Measurements from ENCODE around the gene PALLD.

Gene PALLD

DNA sequence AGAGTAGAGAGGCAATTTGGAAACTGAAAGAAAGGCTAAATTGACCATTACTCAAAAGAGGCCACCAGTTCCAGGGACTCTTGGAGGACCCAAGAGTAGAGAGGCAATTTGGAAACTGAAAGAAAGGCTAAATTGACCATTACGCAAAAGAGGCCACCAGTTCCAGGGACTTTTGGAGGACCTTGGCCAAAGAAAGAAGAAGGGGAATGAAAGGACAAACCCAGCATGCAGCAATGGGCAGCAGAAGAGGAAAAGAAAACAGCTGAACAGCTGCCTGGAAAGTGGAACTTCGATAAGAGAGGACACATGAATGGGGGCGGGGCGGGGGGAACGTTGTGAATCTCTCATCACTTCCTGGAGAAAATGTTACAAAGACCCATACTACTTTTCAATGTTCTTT is 80.8 kb downstream of the PALLD start:
- Histone ChIP-seq H3K27me3 (ENCODE audit: control insufficient read depth, insufficient read depth, low read length) (no peaks in the 10 kb centered on the region), H3K9ac (ENCODE audit: low read depth, low read length) (no peak overlapping the region), H3K36me3 (ENCODE audit: control insufficient read depth, insufficient read depth, low read length) (no peaks in the 10 kb centered on the region), H3K9me3 (ENCODE audit: control insufficient read depth, insufficient read depth, low read length) (no peaks in the 10 kb centered on the region), H3K4me1 (ENCODE audit: control insufficient read depth, insufficient read depth, low read length) (no peaks in the 10 kb centered on the region), H3K27ac (ENCODE audit: low read depth, low read length) (no peak overlapping the region), H3K4me3 (ENCODE audit: low read depth, low read length) (no peak overlapping the region)

DNA sequence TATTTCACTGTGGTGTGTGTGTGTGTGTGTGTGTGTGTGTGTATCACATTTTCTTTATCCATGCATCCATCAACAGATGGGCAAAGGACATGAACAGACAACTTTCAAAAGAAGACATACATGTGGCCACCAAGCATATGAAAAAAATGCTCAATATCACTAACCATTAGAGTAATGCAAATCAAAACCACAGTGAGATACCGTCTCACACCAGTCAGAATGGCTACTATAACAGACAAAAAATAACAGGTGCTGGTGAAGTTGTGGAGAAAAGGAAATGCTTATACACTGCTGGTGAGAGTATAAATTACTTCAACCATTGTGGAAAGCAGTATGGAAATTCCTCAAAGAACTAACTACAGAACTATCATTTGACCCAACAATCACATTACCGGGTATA is 83.4 kb downstream of the PALLD start:
- Histone ChIP-seq H3K36me3 (ENCODE audit: control insufficient read depth, insufficient read depth, low read length) (no peaks in the 10 kb centered on the region), H3K4me1 (ENCODE audit: control insufficient read depth, insufficient read depth, low read length) (no peaks in the 10 kb centered on the region), H3K27me3 (ENCODE audit: control insufficient read depth, insufficient read depth, low read length) (no peaks in the 10 kb centered on the region), H3K9ac (ENCODE audit: low read depth, low read length) (no peak overlapping the region), H3K9me3 (ENCODE audit: control insufficient read depth, insufficient read depth, low read length) (no peaks in the 10 kb centered on the region), H3K27ac (ENCODE audit: low read depth, low read length) (no peak overlapping the region), H3K4me3 (ENCODE audit: low read depth, low read length) (no peak overlapping the region)

- no peaks in the 10 kb centered on the region for H3K36me3 ChIP-seq (ENCODE audit: control insufficient read depth, insufficient read depth, low read length)
- no peaks in the 10 kb centered on the region for H3K27me3 ChIP-seq (ENCODE audit: control insufficient read depth, insufficient read depth, low read length)
- no peaks in the 10 kb centered on the region for H3K9me3 ChIP-seq (ENCODE audit: control insufficient read depth, insufficient read depth, low read length)
- no peak overlapping the region for H3K9ac ChIP-seq (ENCODE audit: low read depth, low read length)
- H3K27ac ChIP-seq (ENCODE audit: low read depth, low read length) = no peak overlapping the region
- no peak overlapping the region for H3K4me3 ChIP-seq (ENCODE audit: low read depth, low read length)
- no peaks in the 10 kb centered on the region; the same call in 1 of the 2 replicates for H3K4me1 ChIP-seq (ENCODE audit: control insufficient read depth, insufficient read depth, low read length)
These were observed 87.5 kb downstream of the PALLD start for GRCh38 chr4:168584321-168584771.

DNA sequence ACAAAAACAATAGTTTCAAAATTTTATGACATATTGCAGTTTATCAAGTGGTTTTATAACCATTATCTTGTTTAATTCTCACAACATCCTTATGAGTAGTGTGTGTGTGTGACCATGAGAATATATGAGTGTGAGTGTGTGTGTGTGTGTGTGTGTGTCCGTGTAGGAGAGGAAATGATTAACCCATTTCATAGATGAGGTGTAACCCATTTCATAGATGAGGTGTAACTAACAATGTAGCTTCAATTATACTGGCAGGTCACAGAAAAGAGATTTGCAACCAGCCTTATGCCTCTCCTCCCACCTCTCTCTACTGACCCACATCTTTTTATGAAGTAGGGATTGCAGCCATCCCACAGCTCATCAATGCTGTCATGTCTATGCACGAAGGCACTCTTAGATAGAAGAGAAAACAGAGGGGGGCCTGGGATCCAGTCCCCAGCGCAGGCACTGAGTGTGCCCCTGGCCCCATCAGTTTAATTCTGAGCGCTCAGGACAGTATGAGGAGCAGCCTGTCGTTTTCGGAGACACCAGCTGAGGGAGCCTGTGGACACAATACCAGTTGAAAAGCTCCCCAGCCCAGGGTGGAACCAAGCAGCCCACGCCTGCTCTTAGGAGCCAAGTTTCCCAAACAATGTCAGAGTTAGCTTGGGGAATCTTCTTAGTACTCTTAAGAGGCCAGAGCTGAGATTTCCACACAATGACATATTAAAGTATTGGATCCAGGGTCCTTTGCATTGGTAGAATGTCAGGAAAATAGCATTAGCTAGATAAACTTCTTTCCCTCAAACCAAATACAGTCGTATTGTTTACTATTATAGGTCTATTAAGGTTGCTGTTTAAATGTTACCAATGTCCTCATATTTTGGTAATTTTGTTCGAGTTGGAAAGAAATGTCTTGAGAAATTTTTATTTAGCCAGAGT is 88.6 kb downstream of the PALLD start:
- no peaks in the 10 kb centered on the region; the same call in 1 of the 2 replicates for H3K4me1 ChIP-seq (ENCODE audit: control insufficient read depth, insufficient read depth, low read length)
- no peaks in the 10 kb centered on the region for H3K9me3 ChIP-seq (ENCODE audit: control insufficient read depth, insufficient read depth, low read length)
- no peaks in the 10 kb centered on the region for H3K36me3 ChIP-seq (ENCODE audit: control insufficient read depth, insufficient read depth, low read length)
- H3K27ac ChIP-seq (ENCODE audit: low read depth, low read length) = no peak overlapping the region
- no peak overlapping the region for H3K9ac ChIP-seq (ENCODE audit: low read depth, low read length)
- H3K27me3 ChIP-seq (ENCODE audit: control insufficient read depth, insufficient read depth, low read length) = no peaks in the 10 kb centered on the region
- no peak overlapping the region for H3K4me3 ChIP-seq (ENCODE audit: low read depth, low read length)

DNA sequence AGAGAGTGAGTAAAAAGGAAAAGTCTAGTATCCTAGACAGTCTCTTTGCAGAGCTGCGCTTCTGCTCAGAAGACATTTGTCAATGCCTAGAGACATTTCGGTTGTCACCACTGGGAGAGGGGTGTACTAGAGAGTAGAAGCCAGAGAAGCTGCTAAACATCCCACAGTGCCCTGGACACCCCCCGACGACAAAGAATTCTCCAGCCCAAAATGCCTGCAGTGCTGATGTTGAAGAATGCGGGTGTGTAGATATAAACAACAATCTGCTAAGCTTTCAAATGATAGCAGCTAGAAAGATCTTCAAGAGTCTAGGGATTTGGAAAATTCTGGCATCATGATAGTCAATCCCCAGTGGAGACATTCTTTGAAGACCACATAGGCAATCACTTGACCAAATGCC is 90.1 kb downstream of the PALLD start:
- Histone ChIP-seq H3K9me3 (ENCODE audit: control insufficient read depth, insufficient read depth, low read length) (no peaks in the 10 kb centered on the region), H3K36me3 (ENCODE audit: control insufficient read depth, insufficient read depth, low read length) (no peaks in the 10 kb centered on the region), H3K27me3 (ENCODE audit: control insufficient read depth, insufficient read depth, low read length) (no peaks in the 10 kb centered on the region), H3K27ac (ENCODE audit: low read depth, low read length) (no peak overlapping the region), H3K9ac (ENCODE audit: low read depth, low read length) (no peak overlapping the region), H3K4me3 (ENCODE audit: low read depth, low read length) (no peak overlapping the region), H3K4me1 (ENCODE audit: control insufficient read depth, insufficient read depth, low read length) (no peaks in the 10 kb centered on the region; the same call in 1 of the 2 replicates)

GRCh38 chr4:168587411-168588125 is 90.7 kb downstream of the PALLD start:
- H3K36me3 ChIP-seq (ENCODE audit: control insufficient read depth, insufficient read depth, low read length) = no peaks in the 10 kb centered on the region
- no peak overlapping the region for H3K27ac ChIP-seq (ENCODE audit: low read depth, low read length)
- no peak overlapping the region for H3K9ac ChIP-seq (ENCODE audit: low read depth, low read length)
- H3K4me3 ChIP-seq (ENCODE audit: low read depth, low read length) = no peak overlapping the region
- H3K9me3 ChIP-seq (ENCODE audit: control insufficient read depth, insufficient read depth, low read length) = no peaks in the 10 kb centered on the region
- H3K27me3 ChIP-seq (ENCODE audit: control insufficient read depth, insufficient read depth, low read length) = no peaks in the 10 kb centered on the region
- H3K4me1 ChIP-seq (ENCODE audit: control insufficient read depth, insufficient read depth, low read length) = no peaks in the 10 kb centered on the region; the same call in 1 of the 2 replicates

DNA sequence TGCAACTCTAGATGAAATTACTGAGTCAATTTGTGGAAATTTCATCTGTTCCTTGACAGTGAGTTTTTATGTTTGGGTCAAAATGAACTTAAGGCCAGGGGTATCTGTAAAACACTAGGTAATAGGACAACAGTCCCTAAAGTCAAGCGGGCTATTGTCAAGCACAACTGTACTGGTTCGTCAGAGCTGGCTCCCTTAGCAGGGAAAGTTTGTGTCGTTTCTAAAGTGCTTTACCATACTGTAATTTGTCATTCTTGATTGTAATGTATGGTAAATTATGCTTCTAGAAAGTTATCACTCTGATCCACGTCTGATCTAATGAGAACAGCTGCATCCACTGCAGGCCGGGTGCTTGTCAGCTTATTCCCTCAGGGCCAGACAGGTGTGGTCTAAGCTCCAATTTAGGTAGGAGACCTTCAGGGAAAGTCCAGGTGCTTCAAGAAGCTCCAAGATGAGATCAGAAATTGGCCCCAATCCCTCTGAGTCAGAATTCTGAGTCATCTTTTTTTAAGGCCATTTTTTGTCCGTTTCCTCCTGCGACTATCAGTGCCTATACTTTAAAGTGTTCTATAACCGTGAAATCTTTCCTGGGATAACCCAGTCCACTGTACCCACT is 92.2 kb downstream of the PALLD start:
- Histone ChIP-seq H3K27me3 (ENCODE audit: control insufficient read depth, insufficient read depth, low read length) (no peaks in the 10 kb centered on the region), H3K4me3 (ENCODE audit: low read depth, low read length) (no peak overlapping the region), H3K9ac (ENCODE audit: low read depth, low read length) (no peak overlapping the region), H3K36me3 (ENCODE audit: control insufficient read depth, insufficient read depth, low read length) (no peaks in the 10 kb centered on the region), H3K27ac (ENCODE audit: low read depth, low read length) (no peak overlapping the region), H3K9me3 (ENCODE audit: control insufficient read depth, insufficient read depth, low read length) (no peaks in the 10 kb centered on the region), H3K4me1 (ENCODE audit: control insufficient read depth, insufficient read depth, low read length) (no peaks in the 10 kb centered on the region; the same call in 1 of the 2 replicates)

GRCh38 chr4:168592676-168593075 is 95.8 kb downstream of the PALLD start:
- no peak overlapping the region for H3K4me3 ChIP-seq (ENCODE audit: low read depth, low read length)
- no peak overlapping the region for H3K9ac ChIP-seq (ENCODE audit: low read depth, low read length)
- no peaks in the 10 kb centered on the region for H3K36me3 ChIP-seq (ENCODE audit: control insufficient read depth, insufficient read depth, low read length)
- H3K4me1 ChIP-seq (ENCODE audit: control insufficient read depth, insufficient read depth, low read length) = no peaks in the 10 kb centered on the region
- no peak overlapping the region for H3K27ac ChIP-seq (ENCODE audit: low read depth, low read length)
- no peaks in the 10 kb centered on the region for H3K9me3 ChIP-seq (ENCODE audit: control insufficient read depth, insufficient read depth, low read length)
- no peaks in the 10 kb centered on the region for H3K27me3 ChIP-seq (ENCODE audit: control insufficient read depth, insufficient read depth, low read length)

DNA sequence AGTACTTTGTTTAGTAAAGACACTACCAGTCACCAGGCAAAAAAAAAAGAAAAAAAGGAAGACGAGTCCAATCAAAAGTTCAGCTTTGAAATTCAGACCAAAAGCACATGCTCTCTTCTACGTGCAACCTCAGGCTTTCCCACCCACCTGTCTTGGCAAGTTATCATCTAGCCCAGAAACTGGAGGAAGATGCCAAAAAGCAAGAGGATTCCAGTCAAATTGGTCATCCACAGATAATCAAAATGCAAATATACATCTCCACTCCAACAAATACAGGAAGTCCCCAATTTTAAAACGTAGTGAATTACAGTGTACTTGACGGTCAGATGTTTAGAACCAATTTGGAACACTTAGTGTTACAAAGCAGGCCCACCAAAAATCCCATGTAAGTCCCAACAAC is 96.5 kb downstream of the PALLD start:
- no peaks in the 10 kb centered on the region for H3K36me3 ChIP-seq (ENCODE audit: control insufficient read depth, insufficient read depth, low read length)
- H3K9ac ChIP-seq (ENCODE audit: low read depth, low read length) = no peak overlapping the region
- no peak overlapping the region for H3K4me3 ChIP-seq (ENCODE audit: low read depth, low read length)
- H3K27me3 ChIP-seq (ENCODE audit: control insufficient read depth, insufficient read depth, low read length) = no peaks in the 10 kb centered on the region
- H3K9me3 ChIP-seq (ENCODE audit: control insufficient read depth, insufficient read depth, low read length) = no peaks in the 10 kb centered on the region
- H3K27ac ChIP-seq (ENCODE audit: low read depth, low read length) = no peak overlapping the region
- H3K4me1 ChIP-seq (ENCODE audit: control insufficient read depth, insufficient read depth, low read length) = no peaks in the 10 kb centered on the region

GRCh38 chr4:168594121-168594520 is 97.3 kb downstream of the PALLD start:
- H3K9me3 ChIP-seq (ENCODE audit: control insufficient read depth, insufficient read depth, low read length) = no peaks in the 10 kb centered on the region
- H3K27me3 ChIP-seq (ENCODE audit: control insufficient read depth, insufficient read depth, low read length) = no peaks in the 10 kb centered on the region
- no peak overlapping the region for H3K9ac ChIP-seq (ENCODE audit: low read depth, low read length)
- no peak overlapping the region for H3K27ac ChIP-seq (ENCODE audit: low read depth, low read length)
- no peaks in the 10 kb centered on the region for H3K36me3 ChIP-seq (ENCODE audit: control insufficient read depth, insufficient read depth, low read length)
- no peaks in the 10 kb centered on the region for H3K4me1 ChIP-seq (ENCODE audit: control insufficient read depth, insufficient read depth, low read length)
- H3K4me3 ChIP-seq (ENCODE audit: low read depth, low read length) = no peak overlapping the region

- Histone ChIP-seq H3K27me3 (ENCODE audit: control insufficient read depth, insufficient read depth, low read length) (no peaks in the 10 kb centered on the region), H3K27ac (ENCODE audit: low read depth, low read length) (no peak overlapping the region)
These were observed 101.3 kb downstream of the PALLD start for GRCh38 chr4:168598191-168598590.

More at GRCh38 chr4:168598191-168598590, 101.3 kb downstream of the PALLD start:
- Histone ChIP-seq H3K4me3 (ENCODE audit: low read depth, low read length) (no peak overlapping the region), H3K9me3 (ENCODE audit: control insufficient read depth, insufficient read depth, low read length) (no peaks in the 10 kb centered on the region), H3K36me3 (ENCODE audit: control insufficient read depth, insufficient read depth, low read length) (no peaks in the 10 kb centered on the region), H3K9ac (ENCODE audit: low read depth, low read length) (no peak overlapping the region), H3K4me1 (ENCODE audit: control insufficient read depth, insufficient read depth, low read length) (no peaks in the 10 kb centered on the region)

Data from HUES48 (cell line).